Measurements from ENCODE around the gene KHSRP. TPM values are rescaled to one million over a fixed set of nuclear protein-coding genes. Genes with fewer than 3 reads are reported as not detected.
A peak's percentile ranks its signal among the peaks of the same experiment; 100 is the strongest.

KHSRP gene
- total and polyA plus RNA-seq, 2 of the 4 experiments (the other 2 are of a cell fraction): 31.9 to 93.7 TPM

DNA sequence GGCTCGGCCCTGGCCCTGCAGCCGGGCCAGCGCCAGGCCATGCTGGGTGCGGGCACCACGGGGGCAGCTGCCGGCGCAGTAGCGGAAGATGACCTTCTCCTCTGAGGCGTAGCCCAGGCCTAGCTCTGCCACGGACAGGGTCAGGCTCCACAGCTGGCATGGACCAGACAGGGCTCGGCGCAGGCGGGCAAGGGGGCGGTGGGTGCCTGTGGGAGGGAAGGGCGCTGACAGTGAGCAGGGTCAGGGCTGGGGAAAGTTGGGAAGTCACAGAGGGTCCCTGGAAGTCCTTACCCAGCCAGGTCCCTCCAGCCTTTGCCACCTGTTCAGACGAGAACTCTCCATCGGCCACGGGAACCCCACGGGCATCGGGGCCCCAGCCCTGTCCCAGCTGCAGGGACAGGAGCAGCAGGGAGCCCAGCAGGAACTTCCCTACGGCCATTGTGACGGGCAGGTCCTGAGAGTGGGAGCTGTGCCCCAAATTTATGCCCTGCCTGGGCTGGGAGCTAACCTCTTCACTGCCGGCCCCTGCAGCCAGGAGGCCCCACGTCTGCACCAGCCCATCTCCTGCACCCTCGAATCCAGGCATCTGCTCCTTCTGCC is 49.1 kb downstream of the KHSRP start, which contains the start of gene PSPN:
Gene PSPN, minus strand, starts transcription at position 523 of the 600 bp plus-strand sequence. Its CDS starts 84 bp downstream, at position 439.
- Histone ChIP-seq H2BK120ac (ENCODE audit: low read depth, low read length) (no peak within 1 kb of the TSS), H2AFZ (replicated peaks; ENCODE audit: low read length, poor library complexity) (peak within 1 kb of the TSS; percentile 32), H3K9me3 (ENCODE audit: control insufficient read depth, insufficient read depth, low read length) (peaks cover 7% of the 10 kb centered on the region; the same call in 1 of the 2 replicates), H4K20me1 (ENCODE audit: insufficient read depth, low read length) (no peaks in the 10 kb centered on the region), H3K4me3 (ENCODE audit: insufficient read depth, low read depth, low read length) (no peak within 1 kb of the TSS), H3K56ac (ENCODE audit: extremely low read depth, insufficient read depth, low read length) (no peak within 1 kb of the TSS), H3K9me1 (ENCODE audit: insufficient read depth, low read length) (peaks cover 13% of the 10 kb centered on the region), H3K23ac (ENCODE audit: low read depth, low read length) (no peak within 1 kb of the TSS), H2AK5ac (ENCODE audit: low read depth, low read length) (no peak within 1 kb of the TSS), H4K8ac (ENCODE audit: low read depth in 2 of 2, low read length in 2 of 2) (no peak within 1 kb of the TSS), H2BK15ac (ENCODE audit: low read depth, low read length) (no peak within 1 kb of the TSS), H3K27ac (ENCODE audit: insufficient read depth, low read length) (no peak within 1 kb of the TSS), H3K36me3 (ENCODE audit: control insufficient read depth, insufficient read depth, low read length) (peaks cover 16% of the 10 kb centered on the region), H3K18ac (ENCODE audit: low read depth, low read length) (no peak within 1 kb of the TSS), H3K27me3 (ENCODE audit: control insufficient read depth, insufficient read depth, low read length) (no peaks in the 10 kb centered on the region), H2BK20ac (ENCODE audit: low read depth, low read length) (no peak within 1 kb of the TSS), H3K4me2 (ENCODE audit: low read depth, low read length) (no peak within 1 kb of the TSS), H4K91ac (ENCODE audit: insufficient read depth, low read depth, low read length) (no peak within 1 kb of the TSS), H4K5ac (ENCODE audit: low read depth, low read length) (no peak within 1 kb of the TSS), H3K14ac (replicated peaks; ENCODE audit: low read depth, low read length) (no peak within 1 kb of the TSS), H3K9ac (ENCODE audit: low read depth, low read length) (no peak within 1 kb of the TSS), H2AK9ac (replicated peaks; ENCODE audit: low read depth, low read length, poor library complexity) (peak within 1 kb of the TSS; percentile 37), H3K79me1 (ENCODE audit: low read depth in 1 of 2, low read length in 2 of 2) (peaks cover 7 to 14% of the 10 kb centered on the region in 2 experiments; a peak in 3 of 4 replicates), H2BK5ac (ENCODE audit: low read depth, low read length, poor library complexity, severe bottlenecking) (no peak within 1 kb of the TSS), H3K4ac (ENCODE audit: low read depth, low read length) (no peak within 1 kb of the TSS), H3K4me1 (ENCODE audit: control insufficient read depth, insufficient read depth, low read length) (peaks cover 11% of the 10 kb centered on the region)
- no peak for TF ChIP-seq NFE2L2 (IDR thresholded peaks at IDR 0.05; ENCODE audit: low read depth, low read length)
- no peak for TF ChIP-seq SMC3 (IDR thresholded peaks at IDR 0.05; ENCODE audit: low read depth, low read length)
- no peak for TF ChIP-seq BHLHE40 (IDR thresholded peaks at IDR 0.05; ENCODE audit: low read depth, low read length)
- no peak for TF ChIP-seq MAFK (IDR thresholded peaks at IDR 0.05; ENCODE audit: low read depth, low read length)
- TF ChIP-seq RCOR1 (IDR thresholded peaks at IDR 0.05; ENCODE audit: insufficient replicate concordance, low read length): no peak
- in situ Hi-C loops (cut with MboI; ENCODE audit: low sequenced_read_pairs): no loop called here
- no peak for ATAC-seq (ENCODE audit: low read depth)
- dilution Hi-C loops (cut with HindIII; ENCODE audit: low sequenced_read_pairs, unreplicated experiment): no loop called here
- no peak for DNase-seq
- WGBS, 2 experiments (ENCODE audit: extremely low coverage in 2 of 2, insufficient read length in 1 of 2): 99% methylated on average over 13 of the region's 25 CpGs; no CpG with 5 or more reads in 1 of the 2 experiments
- no TSS peak for BruUV-seq (replicated peaks)
- intact Hi-C loops (cut with micrococcal nuclease): no loop called here
- ChIA-PET POLR2A (ENCODE audit: unreplicated experiment) (no interaction called here), CTCF (no interaction called here)

All from IMR-90 (cell line).